GM10248 (cell line): ENCODE measurements around the gene ANK3.

Source experiments
- CTCF ChIA-PET: fragments of 300-600 bp; sonication (Branson Sonifier 250); formaldehyde crosslinking; extraction: SDS; loops from one replicate; lab custom pipeline; 2021; ENCODE audit warnings: antibody characterized with exemption; lab: Yijun Ruan, JAX
- POLR2A ChIA-PET: fragments of 350-650 bp; sonication (Branson Sonifier 250); formaldehyde crosslinking; extraction: SDS; loops from one replicate; lab custom pipeline; 2020; ENCODE audit warnings: antibody characterized with exemption; lab: Yijun Ruan, JAX
- DNase-seq: peaks from one replicate; pipeline ENCODE4 v3.0.0; 2012; ENCODE audit errors: extremely low spot score
- CTCF ChIP-seq: IDR thresholded peaks from 2 replicates; pipeline ENCODE4 v1.5.1; 2012; ENCODE audit warnings: mild to moderate bottlenecking, low read depth; ENCODE audit errors: extremely low read depth, missing control alignments, control extremely low read depth

ANK3 gene

DNA sequence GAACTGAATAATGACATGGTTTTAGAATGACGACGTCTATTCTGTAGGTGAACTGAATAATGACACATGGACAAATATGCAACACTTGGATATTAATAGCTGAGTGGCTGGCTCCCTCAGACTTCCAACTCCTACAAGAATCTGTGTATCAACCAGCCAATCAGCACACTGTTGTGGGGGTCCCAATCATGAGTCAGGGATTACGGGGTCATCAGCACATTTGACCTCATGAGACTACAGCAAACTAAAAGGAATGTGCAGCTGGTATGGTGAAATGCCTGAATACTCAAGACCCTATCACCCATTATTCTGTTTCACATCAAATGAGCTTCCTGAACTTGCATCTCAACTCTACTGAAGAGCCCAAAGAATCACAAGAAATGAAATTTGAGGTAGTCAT lies 192.5 kb downstream of the ANK3 start:
- POLR2A ChIA-PET = no interaction called here
- CTCF ChIA-PET = interaction anchor here (2.9 kb wide), 1 partner anchor 11 kb away, joined by 19 read pairs; no protein-coding TSS in a partner anchor
- TF ChIP-seq CTCF = no peak
- DNase-seq = no peak

DNA sequence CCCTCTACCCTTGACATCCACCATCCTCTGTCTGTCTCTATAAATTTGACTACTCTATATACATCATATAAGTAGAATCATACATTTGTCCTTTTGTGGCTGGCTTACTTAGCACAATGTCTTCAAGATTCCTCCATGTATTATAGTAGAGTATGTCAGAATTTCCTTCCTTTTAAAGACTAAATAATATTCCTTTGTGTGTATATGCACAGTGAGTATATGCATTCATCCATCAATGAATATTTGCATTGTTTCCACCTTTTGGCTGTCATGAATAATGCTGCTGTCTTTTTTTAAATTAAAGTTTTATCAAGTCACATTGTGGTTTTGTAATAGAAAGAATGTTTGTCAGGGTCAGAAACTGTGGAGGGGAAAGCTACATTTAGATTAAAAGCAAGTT lies 195.3 kb downstream of the ANK3 start:
- CTCF ChIA-PET = interaction anchor here (1.7 kb wide), 1 partner anchor 79 kb away, joined by 3 read pairs; no protein-coding TSS in a partner anchor
- no peak for TF ChIP-seq CTCF
- DNase-seq = no peak
- POLR2A ChIA-PET = no interaction called here

DNA sequence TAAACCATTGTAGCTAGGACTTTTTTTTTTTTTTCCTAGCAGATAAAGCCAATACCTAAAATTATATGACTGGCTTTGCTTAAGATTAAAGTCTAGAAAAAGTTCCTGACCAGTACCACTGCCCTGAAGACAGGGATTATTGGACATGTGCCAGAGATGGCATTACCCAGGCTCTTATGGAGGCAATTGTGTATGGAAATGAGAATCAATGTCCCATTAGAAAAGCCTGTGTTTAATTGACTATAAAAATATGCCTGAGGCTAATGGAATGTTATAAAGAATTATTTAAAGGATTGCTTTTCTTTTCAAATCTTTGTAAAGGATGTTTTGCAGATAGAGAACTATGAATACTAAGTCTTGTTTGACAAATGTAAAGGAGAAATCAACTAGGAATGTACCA lies 196.7 kb downstream of the ANK3 start:
- ChIA-PET POLR2A (no interaction called here), CTCF (interaction anchor here (1.0 kb wide), 1 partner anchor 15 kb away, joined by 3 read pairs; no protein-coding TSS in a partner anchor)
- DNase-seq = no peak
- TF ChIP-seq CTCF = no peak

- ChIA-PET CTCF (interaction anchor here (1.0 to 1.1 kb wide), 2 partner anchors 8 to 14 kb away, joined by 4 read pairs; no protein-coding TSS in a partner anchor), POLR2A (no interaction called here)
- TF ChIP-seq CTCF = no peak
- DNase-seq = no peak
Observed at GRCh38 chr10:60189861-60190475, 199.7 kb downstream of the ANK3 start.

GRCh38 chr10:60188548-60188947 lies 201.1 kb downstream of the ANK3 start:
- no peak for TF ChIP-seq CTCF
- ChIA-PET CTCF (interaction anchor here (1.1 kb wide), 1 partner anchor 16 kb away, joined by 3 read pairs; no protein-coding TSS in a partner anchor), POLR2A (no interaction called here)
- DNase-seq = no peak

DNA sequence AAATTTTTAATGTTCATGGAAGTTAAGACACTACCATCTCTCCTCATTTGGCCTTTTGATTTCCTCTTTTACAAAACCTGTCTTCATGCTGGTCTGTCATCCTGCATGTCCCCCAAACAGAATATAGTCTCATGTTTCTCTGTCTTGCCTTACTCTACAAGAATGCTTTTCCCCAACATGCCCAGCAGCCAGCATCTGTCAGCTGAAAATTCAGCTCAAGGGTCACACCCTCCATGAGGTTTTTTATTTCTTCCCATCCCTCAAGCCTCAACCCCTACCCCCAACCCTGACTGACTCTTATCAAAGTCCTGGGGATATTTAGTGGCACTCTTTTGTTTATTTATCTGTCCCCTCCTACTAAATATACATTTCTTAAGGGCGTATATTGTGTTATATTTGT lies 202.0 kb downstream of the ANK3 start:
- no peak for DNase-seq
- ChIA-PET POLR2A (no interaction called here), CTCF (interaction anchor here (0.9 kb wide), 1 partner anchor 248 kb away, joined by 3 read pairs; no protein-coding TSS in a partner anchor)
- TF ChIP-seq CTCF = no peak
